Activated CD8-positive, alpha-beta T cell treated with anti-CD3 and anti-CD28 coated beads for 36 hours (primary cell): ENCODE results near the gene FAF2. TPM values are rescaled to one million over a fixed set of nuclear protein-coding genes. Genes with fewer than 3 reads are reported as not detected.

Experiments
- ATAC-seq: fragments of 200-7000 bp; cut with Tn5 transposase; one replicate; pipeline ENCODE4 v1.10.0; 2021; ENCODE audit warnings: mild to moderate bottlenecking, moderate library complexity
- CTCF ChIA-PET: fragments of 350-600 bp; sonication (Branson Sonifier 250); formaldehyde crosslinking; loops from one replicate; lab custom pipeline; 2021; ENCODE audit warnings: antibody characterized with exemption; lab: Charles Lee
- POLR2A ChIA-PET: fragments of 350-600 bp; sonication (Branson Sonifier 250); formaldehyde crosslinking; loops from one replicate; lab custom pipeline; 2021; ENCODE audit warnings: antibody characterized with exemption; lab: Charles Lee
- DNase-seq: peaks from one replicate; pipeline ENCODE4 v3.0.0-alpha.2; 2020
- H3K27ac Mint-ChIP-seq: one replicate; pipeline ENCODE4 v1.8.0; 2021; ENCODE audit warnings: mild to moderate bottlenecking, mixed read lengths
- H3K27me3 Mint-ChIP-seq: one replicate; pipeline ENCODE4 v1.8.0; 2021; ENCODE audit warnings: mixed read lengths
- H3K36me3 Mint-ChIP-seq: one replicate; pipeline ENCODE4 v1.8.0; 2021; ENCODE audit warnings: low read depth, mixed read lengths
- H3K4me1 Mint-ChIP-seq: one replicate; pipeline ENCODE4 v1.8.0; 2021; ENCODE audit warnings: low read depth, mixed read lengths
- H3K4me3 Mint-ChIP-seq: one replicate; pipeline ENCODE4 v1.8.0; 2021; ENCODE audit warnings: mild to moderate bottlenecking, moderate library complexity, mixed read lengths
- H3K9me3 Mint-ChIP-seq: one replicate; pipeline ENCODE4 v1.8.0; 2021; ENCODE audit warnings: mixed read lengths
- CTCF ChIP-seq: fragments of 200-600 bp; IDR thresholded peaks from one replicate; pipeline ENCODE4 v1.8.0; 2022; ENCODE audit warnings: antibody characterized with exemption, mild to moderate bottlenecking
- intact Hi-C: fragments of 100-400 bp; cut with micrococcal nuclease; formaldehyde crosslinking; loops from one replicate; pipeline ENCODE4 v1.10.0; 2022
- total RNA-seq, 2 experiments: library from RNA; stranded (reverse); gene quantifications; one replicate each; pipeline ENCODE4 v1.2.3, GENCODE V29; 2021

FAF2 gene
- total RNA-seq, 2 experiments from 2014 or later = 32.6 to 33.0 TPM

DNA sequence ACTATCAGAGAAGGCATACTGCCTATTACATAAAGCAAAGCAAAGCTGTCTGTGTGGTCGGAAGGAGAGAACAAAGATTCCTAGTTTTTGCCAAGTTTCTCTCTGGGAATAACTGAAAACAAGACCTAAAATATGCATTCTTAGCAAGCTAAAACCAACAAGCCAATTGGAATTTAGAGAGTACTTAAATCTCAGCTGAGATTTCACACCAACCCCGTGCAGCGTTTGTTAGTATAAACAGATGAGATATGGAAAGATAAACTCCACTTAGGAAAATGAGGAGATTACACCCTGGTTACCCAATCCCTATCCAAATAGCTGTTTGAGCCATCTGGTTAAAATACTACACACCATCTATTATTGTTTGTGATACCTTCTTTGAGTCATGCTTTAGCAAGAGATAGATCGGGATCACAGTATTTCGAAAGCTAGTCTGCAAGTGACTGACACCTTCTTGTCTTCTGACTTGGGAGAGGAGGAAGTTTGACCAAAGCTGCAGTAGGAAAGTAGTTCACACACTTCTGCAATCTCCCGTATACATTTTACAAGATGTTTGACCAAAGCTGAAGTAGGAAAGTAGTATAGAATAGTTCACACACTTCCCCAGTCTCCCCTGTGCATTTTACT, 18.2 kb downstream of the FAF2 start:
- ChIA-PET POLR2A (interaction anchor here (0.7 to 1.2 kb wide), 4 partner anchors 9 to 620 kb away, joined by 3 to 5 read pairs (median 3); partner anchors contain the start of gene FGFR4), CTCF (interaction anchor here (0.9 to 2.7 kb wide), 3 partner anchors 18 to 50 kb away, joined by 3 to 14 read pairs (median 3); partner anchors contain the start of genes CLTB and FAF2)
- H3K36me3 Mint-ChIP-seq = peaks cover 19% of the 10 kb centered on the region
- TF ChIP-seq CTCF = no peak
- intact Hi-C loops = no loop called here
- H3K27me3 Mint-ChIP-seq = no peaks in the 10 kb centered on the region
- H3K9me3 Mint-ChIP-seq = no peaks in the 10 kb centered on the region
- no peak for DNase-seq
- peaks cover 9% of the 10 kb centered on the region for H3K4me1 Mint-ChIP-seq
- H3K4me3 Mint-ChIP-seq = no peak overlapping the region
- no peak for ATAC-seq
- no peak overlapping the region for H3K27ac Mint-ChIP-seq

GRCh38 chr5:176469296-176469695, 21.1 kb downstream of the FAF2 start:
- POLR2A ChIA-PET = no interaction called here
- peaks cover 11% of the 10 kb centered on the region for H3K4me1 Mint-ChIP-seq
- H3K27ac Mint-ChIP-seq = no peak overlapping the region
- intact Hi-C loops = no loop called here
- peaks cover 34% of the 10 kb centered on the region for H3K36me3 Mint-ChIP-seq
- H3K9me3 Mint-ChIP-seq = no peaks in the 10 kb centered on the region
- DNase-seq (no peak), ATAC-seq (no peak)
- H3K4me3 Mint-ChIP-seq = no peak overlapping the region
- CTCF ChIA-PET = no interaction called here
- H3K27me3 Mint-ChIP-seq = no peaks in the 10 kb centered on the region
- no peak for TF ChIP-seq CTCF

GRCh38 chr5:176470539-176470938, 22.4 kb downstream of the FAF2 start:
- no peaks in the 10 kb centered on the region for H3K9me3 Mint-ChIP-seq
- H3K4me3 Mint-ChIP-seq = no peak overlapping the region
- DNase-seq (no peak), ATAC-seq (no peak)
- H3K27ac Mint-ChIP-seq = no peak overlapping the region
- ChIA-PET CTCF (interaction anchor here (0.6 kb wide), 1 partner anchor 23 kb away, joined by 3 read pairs; no protein-coding TSS in a partner anchor), POLR2A (interaction anchor here (0.9 kb wide), 1 partner anchor 22 kb away, joined by 5 read pairs; the partner anchor contains the start of gene FAF2)
- H3K4me1 Mint-ChIP-seq = peaks cover 11% of the 10 kb centered on the region
- intact Hi-C loops = no loop called here
- H3K36me3 Mint-ChIP-seq = peaks cover 37% of the 10 kb centered on the region
- H3K27me3 Mint-ChIP-seq = no peaks in the 10 kb centered on the region
- no peak for TF ChIP-seq CTCF

GRCh38 chr5:176471098-176471497, 22.9 kb downstream of the FAF2 start:
- Mint-ChIP-seq H3K9me3 (no peaks in the 10 kb centered on the region), H3K4me3 (no peak overlapping the region), H3K36me3 (peaks cover 37% of the 10 kb centered on the region), H3K27me3 (no peaks in the 10 kb centered on the region), H3K4me1 (peaks cover 11% of the 10 kb centered on the region), H3K27ac (no peak overlapping the region)
- ChIA-PET POLR2A (interaction anchor here (0.9 kb wide), 1 partner anchor 23 kb away, joined by 5 read pairs; the partner anchor contains the start of gene FAF2), CTCF (interaction anchor here (0.6 kb wide), 1 partner anchor 23 kb away, joined by 3 read pairs; no protein-coding TSS in a partner anchor)
- ATAC-seq (no peak), DNase-seq (no peak)
- intact Hi-C loops = no loop called here
- no peak for TF ChIP-seq CTCF
